NCI-H226 (cell line): Measurements from ENCODE around the gene LAPTM4A.
"Not testable (repeated sequence)": the region's sequence is repeated elsewhere in the genome, so short reads cannot be mapped to it uniquely, and the experiment has no call there.

Source experiments
- DNase-seq: peaks from one replicate; pipeline ENCODE4 v3.0.0-alpha.2; 2015

The LAPTM4A gene

DNA sequence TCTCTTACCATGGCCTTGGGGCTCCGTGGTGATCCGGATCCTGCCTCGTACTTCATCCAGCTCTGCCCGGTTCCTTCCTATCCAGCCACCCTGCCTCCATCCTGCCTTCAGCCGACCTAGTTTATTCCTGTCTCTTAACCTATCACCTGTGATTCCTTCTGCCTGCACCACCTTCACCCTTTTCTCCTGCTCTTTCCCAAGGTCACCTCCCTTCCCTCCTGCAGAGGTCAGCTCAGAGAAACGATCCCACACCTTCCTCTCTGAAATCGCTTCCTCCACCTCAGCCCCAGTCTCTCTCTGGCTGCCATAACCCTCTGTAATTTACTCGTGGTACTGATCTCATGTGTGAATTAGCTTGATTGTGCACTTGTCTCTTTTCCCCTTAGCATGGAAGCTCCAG lies 23.5 kb upstream of the LAPTM4A start:
- DNase-seq: no peak

DNA sequence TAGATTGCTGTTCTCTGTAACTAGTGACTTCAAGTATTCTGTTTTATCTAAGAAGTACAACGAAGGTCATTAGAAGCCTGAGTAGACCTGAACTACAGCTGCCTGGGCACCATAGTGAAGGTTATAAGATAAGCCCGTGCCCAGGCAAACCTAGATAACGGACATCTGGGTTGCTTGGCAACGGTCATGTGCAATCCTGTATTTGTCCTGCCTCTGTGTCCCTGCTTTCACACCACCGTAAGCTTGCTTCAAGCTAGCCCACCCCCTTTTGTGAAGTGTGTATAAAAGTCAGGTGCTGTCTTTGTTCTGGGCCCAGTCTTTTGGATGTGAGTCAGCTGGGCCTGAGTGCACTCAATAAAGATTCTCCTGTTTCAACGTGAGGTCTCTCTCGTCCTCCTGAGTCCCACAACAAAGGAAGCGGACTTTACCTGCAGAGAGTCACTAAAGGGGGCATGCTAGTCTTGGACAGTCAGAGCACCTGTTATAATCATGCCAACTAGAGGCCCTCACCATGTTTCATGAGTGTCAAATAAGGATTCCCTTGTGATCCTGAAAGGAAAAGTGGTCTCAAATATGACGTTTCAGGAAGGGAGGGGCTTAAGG lies 22.7 kb upstream of the LAPTM4A start:
- DNase-seq: not testable (repeated sequence)

DNA sequence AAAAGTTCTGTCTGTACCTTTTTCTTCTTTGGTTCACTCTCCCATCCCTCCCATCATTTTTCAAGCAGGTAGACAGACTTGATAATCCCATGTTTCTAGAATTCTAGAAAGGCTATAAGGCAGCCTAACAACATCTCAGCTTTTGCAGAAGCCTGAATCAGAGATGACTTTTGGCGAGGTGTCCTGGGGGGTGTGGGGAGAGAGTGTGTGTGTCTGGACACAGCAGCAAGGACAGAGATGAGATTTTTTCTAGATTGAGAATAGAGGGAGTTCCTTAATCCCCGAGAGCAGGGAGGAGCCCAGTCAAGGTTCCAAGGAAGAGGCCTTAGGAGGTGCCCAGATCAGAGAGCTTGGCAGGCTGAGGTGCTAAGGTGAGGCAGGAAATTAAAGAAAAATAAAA lies 22.0 kb upstream of the LAPTM4A start:
- DNase-seq: no peak

DNA sequence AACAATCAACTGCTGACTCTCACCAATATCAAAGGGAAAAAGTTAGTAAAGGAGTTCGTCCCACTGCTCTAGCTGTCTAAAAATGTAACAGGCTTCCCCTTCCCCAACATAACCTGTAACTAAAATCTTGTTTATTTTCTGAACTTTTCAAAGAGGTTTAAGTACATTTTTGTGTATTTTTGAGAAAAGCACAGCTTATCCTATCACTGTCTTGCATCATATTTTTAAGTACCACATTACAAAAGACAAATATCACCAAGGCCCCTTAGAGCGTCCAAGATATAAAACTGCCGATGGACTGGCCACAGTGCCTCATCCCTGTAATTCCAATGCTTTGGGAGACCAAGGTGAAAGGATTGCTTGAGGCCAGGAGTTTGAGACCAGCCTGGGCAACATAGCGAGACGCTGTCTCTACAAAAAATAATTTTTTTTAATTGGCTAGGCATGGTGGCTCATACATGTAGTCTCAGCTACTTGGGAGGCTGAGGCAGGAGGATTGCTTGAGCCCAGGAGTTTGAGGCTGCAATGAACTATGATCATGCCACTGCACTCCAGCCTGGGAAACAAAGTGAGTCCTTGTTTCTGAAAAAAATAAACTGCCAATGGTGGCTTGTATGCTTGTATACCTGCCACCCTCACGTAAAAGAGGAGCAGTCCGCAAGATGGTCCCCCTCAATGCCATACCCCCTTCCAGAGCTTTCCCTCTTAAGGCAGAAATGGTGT lies 21.2 kb upstream of the LAPTM4A start:
- no peak for DNase-seq

DNA sequence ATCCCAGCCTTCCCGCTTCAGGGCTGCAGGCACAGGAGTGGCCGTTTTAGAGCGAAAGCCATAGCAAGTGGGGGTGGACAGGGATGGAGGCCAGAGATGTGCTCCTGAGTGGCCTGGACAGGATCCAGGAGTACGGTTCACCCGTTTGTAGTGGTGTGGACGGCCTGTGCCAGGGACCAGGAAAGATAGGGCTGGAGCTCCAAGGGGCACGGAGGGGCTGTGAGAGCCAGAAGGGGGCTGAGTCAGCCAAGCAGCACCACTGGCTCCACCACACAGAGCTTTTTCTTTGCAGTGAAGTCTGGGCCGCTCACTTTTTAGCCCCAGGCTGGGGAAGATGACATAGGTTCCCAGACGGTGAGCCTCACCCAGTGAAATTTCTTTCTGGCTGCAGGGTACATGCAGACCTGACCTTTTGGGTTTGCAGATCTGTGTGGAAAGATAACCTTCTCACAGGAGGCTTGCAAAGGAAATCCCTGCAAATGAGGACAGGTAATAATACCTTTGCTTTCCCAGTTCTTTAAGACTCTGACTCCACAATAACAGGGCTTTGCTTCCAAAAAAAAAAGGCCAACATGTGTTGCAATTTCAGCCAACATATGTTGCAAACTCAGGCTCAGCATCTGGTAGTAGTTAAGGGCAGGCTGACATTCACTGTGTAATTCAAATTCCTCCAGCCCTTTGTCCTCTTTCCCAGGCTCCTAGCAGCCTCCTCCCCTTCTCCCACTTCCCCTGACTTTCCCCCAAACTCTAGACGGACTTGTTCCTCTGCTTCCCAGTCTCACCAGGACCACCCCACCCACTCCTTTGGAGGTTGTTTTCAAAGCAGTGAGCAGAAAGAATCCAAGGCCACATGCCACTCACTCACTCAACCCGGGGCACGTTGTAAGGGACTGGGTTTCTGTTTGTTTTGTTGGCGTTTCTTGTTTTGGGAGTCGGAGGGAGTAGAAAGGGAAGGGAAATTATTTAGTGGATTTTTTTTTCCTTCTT lies 20.3 kb upstream of the LAPTM4A start:
- peak; percentile 96 for DNase-seq

DNA sequence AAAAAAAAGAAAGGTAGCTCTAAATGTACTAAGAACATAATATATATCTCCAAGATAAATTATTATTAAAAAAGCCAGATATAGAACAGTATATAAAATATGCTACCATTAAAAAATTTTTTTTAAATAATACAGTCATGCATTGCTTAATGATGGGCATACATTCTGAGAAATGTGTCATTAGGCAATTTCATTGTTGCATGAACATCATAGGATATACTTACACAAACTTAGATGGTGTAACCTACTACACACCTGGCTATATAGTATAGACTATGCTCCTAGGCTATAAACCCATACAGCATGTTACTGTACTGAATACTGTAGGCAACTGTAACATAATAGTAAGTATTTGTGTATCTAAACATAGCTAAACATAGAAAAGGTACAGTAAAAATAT lies 18.3 kb upstream of the LAPTM4A start:
- no peak for DNase-seq

- peak; percentile 93 for DNase-seq
Measured at GRCh38 chr2:20067992-20068584, 16.7 kb upstream of the LAPTM4A start.

- DNase-seq: peak; percentile 85
Measured at GRCh38 chr2:20065885-20066602, 14.6 kb upstream of the LAPTM4A start.

GRCh38 chr2:20064841-20065240 lies 13.4 kb upstream of the LAPTM4A start:
- DNase-seq: no peak

DNA sequence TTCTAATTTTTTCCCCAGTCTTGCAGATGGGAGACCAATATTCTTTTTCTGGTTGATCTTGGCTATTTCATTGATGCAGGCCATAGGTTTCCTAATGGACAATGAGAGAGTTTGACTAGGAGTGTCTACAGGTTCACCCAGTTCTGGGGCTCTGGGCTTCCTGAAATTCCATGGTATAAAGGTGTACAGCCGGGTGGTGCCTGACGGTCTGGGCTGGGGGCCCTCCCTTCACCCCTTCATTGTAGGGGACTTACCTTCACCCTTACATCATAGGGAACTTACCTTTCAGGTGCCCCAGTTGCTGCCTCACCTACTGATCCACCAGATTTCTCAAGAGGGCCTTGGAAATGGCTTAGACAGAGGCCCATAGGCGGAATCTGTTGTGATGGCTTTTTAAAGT lies 13.0 kb upstream of the LAPTM4A start:
- DNase-seq: no peak

GRCh38 chr2:20062615-20063545 lies 11.5 kb upstream of the LAPTM4A start:
- DNase-seq: no peak

DNA sequence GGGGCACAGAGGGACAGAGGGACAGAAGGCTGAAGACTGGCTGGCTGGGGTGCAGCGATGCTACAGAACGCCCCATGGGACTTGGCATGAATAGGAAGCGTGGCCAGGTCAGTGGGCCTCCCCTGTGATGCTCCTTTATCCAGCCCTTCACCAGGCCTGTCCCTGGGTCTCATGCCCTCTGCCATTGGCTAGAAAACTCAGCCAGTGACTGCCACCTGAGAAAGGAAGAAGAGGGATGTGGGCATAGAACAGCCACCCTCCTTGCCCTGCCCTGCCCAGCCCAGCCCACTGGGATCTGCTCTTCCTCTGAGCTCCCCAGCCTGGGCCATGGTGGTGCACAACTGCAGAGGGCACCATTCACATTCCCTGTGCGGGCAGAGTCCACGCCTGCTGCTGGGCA lies 10.5 kb upstream of the LAPTM4A start:
- no peak for DNase-seq

- DNase-seq: no peak
Measured at GRCh38 chr2:20061476-20061875, 10.0 kb upstream of the LAPTM4A start.

DNA sequence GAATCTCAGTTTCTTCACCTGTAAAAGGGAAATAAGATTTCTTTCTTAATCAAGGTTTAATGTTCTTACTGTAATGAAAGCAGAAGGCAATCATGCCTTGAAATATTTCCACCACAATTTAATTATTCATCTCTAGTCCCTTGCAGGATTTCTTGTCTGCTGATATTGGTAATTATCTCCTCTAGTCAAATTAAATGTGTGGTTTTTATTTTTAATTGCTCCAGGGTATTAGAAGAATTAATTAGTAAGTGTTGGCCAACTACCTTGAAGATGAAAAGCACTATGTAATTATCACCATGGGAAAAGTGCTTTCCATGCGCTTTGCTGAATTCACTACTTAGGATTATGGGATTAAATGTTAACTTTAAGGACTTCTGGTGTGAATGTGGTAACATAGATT lies 8.7 kb upstream of the LAPTM4A start:
- DNase-seq: no peak

GRCh38 chr2:20057268-20057667 lies 5.8 kb upstream of the LAPTM4A start:
- DNase-seq: no peak

GRCh38 chr2:20054931-20055330 lies 3.5 kb upstream of the LAPTM4A start:
- no peak for DNase-seq

DNA sequence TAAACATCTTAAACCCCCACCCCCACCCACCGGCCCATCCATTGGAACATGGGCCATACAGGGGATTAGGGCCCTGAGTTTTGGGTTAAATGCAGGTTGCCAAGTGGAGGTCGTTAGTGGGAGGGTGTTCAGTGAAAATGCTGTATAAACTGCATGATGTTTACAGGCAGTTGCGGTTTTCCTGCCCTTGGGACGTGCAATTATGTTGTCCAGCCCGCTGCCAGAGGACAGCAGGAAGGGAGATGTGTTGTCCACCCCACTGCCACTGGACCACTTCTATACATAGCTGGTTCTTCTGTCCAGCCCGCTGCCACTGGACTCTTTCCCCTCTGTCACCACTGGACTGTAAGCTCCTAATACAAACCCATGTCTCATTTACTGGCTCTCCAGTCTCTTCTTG lies 2.7 kb upstream of the LAPTM4A start:
- DNase-seq: no peak

DNA sequence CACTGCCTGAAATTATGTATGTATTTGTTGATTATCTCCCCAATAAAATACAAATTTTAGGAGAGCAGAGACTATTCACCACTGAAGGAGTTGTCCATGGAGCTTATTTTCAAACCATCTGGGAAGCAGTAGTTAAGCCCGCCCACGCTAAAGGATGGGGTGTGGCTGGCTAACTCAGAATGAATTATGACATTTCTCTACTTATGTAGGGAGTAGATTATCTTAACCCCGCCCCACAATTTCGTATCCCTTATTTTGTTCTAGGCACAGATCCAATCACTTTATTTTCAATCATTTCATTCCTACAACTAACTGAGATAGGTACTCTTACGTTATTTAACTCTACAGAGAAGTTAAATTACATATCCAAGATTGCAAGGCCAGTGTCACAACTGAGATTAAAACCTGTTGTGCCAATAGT lies 1.4 kb upstream of the LAPTM4A start:
- DNase-seq: peak; percentile 63

- no peak for DNase-seq
Measured at GRCh38 chr2:20052229-20052851, 912 bp upstream of the LAPTM4A start.

DNA sequence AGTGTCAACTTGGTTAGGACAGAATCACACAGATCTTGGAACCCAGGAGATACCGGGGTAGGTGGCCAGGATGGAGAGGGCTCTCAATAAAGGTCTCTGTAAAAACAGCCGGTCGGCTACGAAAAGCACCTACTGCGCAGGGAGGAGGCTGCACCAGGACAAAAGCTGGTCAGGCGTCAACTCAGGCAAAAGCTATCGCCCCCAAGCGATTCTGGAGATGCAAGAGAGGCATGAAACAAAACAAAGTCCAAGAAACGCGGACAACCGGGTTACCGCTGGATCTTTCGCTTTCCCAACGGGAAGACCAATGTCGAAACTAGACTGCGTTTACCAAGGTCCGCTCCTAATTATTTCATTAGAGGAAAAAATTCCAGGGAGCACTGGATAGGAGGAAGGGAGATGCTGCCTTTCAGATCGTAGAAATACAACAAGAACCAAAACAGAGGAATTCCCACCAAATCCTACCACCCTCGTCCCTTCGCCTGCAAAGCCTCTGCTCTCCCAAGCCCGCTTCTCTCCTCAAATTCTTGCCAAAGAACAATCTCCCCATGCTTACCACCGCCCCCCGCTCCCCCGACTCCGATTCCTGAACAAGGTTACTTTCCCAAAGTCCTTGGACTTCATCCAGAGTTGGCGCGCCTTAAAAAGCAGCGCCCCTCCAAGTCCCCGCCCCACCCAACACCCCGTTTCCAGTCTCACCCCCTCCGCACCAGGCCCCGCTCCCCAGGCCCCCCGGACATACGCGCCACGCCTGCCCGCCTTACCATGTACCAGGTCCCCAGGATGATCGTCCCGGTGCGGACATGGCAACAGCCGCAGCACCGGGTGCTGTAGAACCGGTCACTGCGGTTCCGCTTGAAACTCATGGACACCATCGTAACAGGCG lies 539 bp downstream of the LAPTM4A start:
- DNase-seq: peak; percentile 51
